Fibroblast of lung (primary cell): ENCODE results near the gene PDZRN4. TPM values are rescaled to one million over a fixed set of nuclear protein-coding genes. Genes with fewer than 3 reads are reported as not detected.

ENCODE experiments used
- DNase-seq, 2 donors: peaks; one replicate each; pipeline versions ENCODE4 v3.0.0 to v3.0.0-alpha.2; 2010; ENCODE audit warnings: low read depth in 2 of 2
- H2AFZ ChIP-seq: 2 replicates; pipeline ENCODE4 v1.5.1; 2012; ENCODE audit warnings: low read length, control low read depth, inconsistent platforms
- H3K27ac ChIP-seq: 2 replicates; pipeline ENCODE4 v1.5.1; 2011; ENCODE audit warnings: low read length, control low read depth; ENCODE audit not compliant: insufficient read depth
- H3K27me3 ChIP-seq: 2 replicates; pipeline ENCODE4 v1.5.1; 2011; ENCODE audit warnings: mild to moderate bottlenecking, low read length; ENCODE audit not compliant: control insufficient read depth, insufficient read depth
- H3K36me3 ChIP-seq: 2 replicates; pipeline ENCODE4 v1.5.1; 2011; ENCODE audit warnings: low read length; ENCODE audit not compliant: control insufficient read depth, insufficient read depth
- H3K4me1 ChIP-seq: 2 replicates; pipeline ENCODE4 v1.5.1; 2011; ENCODE audit warnings: low read length; ENCODE audit not compliant: control insufficient read depth, insufficient read depth; ENCODE audit errors: extremely low read depth
- H3K4me2 ChIP-seq: 2 replicates; pipeline ENCODE4 v1.5.1; 2011; ENCODE audit warnings: low read length, control low read depth; ENCODE audit not compliant: insufficient read depth; ENCODE audit errors: extremely low read depth
- H3K4me3 ChIP-seq, 4 experiments: fragments of 200-600 bp in 1 of 4; sonication (generic) in 1 of 4; replicated peaks in 1 of 4; 2 replicates each; pipeline ENCODE4 v1.5.1; 2011 to 2016; ENCODE audit warnings: low read length in 4 of 4, low read depth in 3 of 4, mild to moderate bottlenecking in 3 of 4, control low read depth in 2 of 4, inconsistent platforms in 1 of 4, mixed read lengths in 1 of 4; ENCODE audit not compliant: insufficient read depth in 1 of 4; ENCODE audit errors: control extremely low read depth in 1 of 4
- H3K79me2 ChIP-seq: 2 replicates; pipeline ENCODE4 v1.5.1; 2012; ENCODE audit warnings: mild to moderate bottlenecking, low read length, inconsistent platforms; ENCODE audit not compliant: control insufficient read depth, insufficient read depth
- H3K9ac ChIP-seq: 2 replicates; pipeline ENCODE4 v1.5.1; 2011; ENCODE audit warnings: mild to moderate bottlenecking, low read length, control low read depth; ENCODE audit not compliant: insufficient read depth
- H3K9me3 ChIP-seq: 2 replicates; pipeline ENCODE4 v1.5.1; 2012; ENCODE audit warnings: low read depth, low read length; ENCODE audit not compliant: control insufficient read depth, insufficient read depth
- H4K20me1 ChIP-seq: 2 replicates; pipeline ENCODE4 v1.5.1; 2011; ENCODE audit warnings: low read length; ENCODE audit not compliant: control insufficient read depth, insufficient read depth; ENCODE audit errors: extremely low read depth
- CTCF ChIP-seq, 2 donors: IDR thresholded peaks in 1 of 2; conservative IDR thresholded peaks in 1 of 2; 1 replicate in 1 of 2; 2 replicates in 1 of 2; pipeline ENCODE4 v1.5.1; 2011 to 2012; ENCODE audit warnings: low read length in 2 of 2, control low read depth in 1 of 2, inconsistent platforms in 1 of 2, low read depth in 1 of 2, mild to moderate bottlenecking in 1 of 2
- EZH2 ChIP-seq: IDR thresholded peaks from 2 replicates; pipeline ENCODE4 v1.5.1; 2012; ENCODE audit warnings: low read length, control low read depth, mild to moderate bottlenecking; ENCODE audit errors: missing control alignments
- polyA plus RNA-seq, 2 donors: library from polyadenylated mRNA; depleted of rRNA in 1 of 2; stranded (reverse) in 1 of 2; unstranded in 1 of 2; fragments of >200 nt; gene quantifications; 2 replicates each; pipeline ENCODE4 v1.2.1, GENCODE V29; 2011 to 2012; ENCODE audit warnings: missing spikeins in 1 of 2
- total RNA-seq: library from RNA; depleted of rRNA; stranded (reverse); fragments of >200 nt; gene quantifications from 2 replicates; pipeline ENCODE4 v1.2.1, GENCODE V29; 2014

PDZRN4 gene
- total and polyA plus RNA-seq, 2 donors (not counting 1 experiment from before 2014, with no cell fraction given) = not detected

DNA sequence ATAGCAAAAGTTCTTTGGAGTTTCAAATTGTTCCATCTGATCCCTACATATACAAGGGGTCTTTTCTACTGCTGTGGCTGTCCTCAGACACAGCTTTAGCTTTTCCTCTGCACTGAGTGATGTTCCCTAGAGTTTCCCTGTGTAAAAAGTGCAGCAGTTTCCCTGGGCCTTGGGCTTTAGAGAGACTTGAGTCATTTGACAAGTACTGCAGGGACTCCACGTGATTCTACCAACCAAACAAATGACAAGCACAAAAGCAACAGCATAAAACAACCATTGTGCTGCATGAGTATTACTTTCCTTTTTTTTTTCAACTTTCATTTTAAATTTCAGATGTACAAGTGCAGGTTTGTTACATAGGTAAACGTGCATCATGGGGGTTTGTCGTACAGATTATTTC is 272.8 kb downstream of the PDZRN4 start:
- Histone ChIP-seq H3K27me3 (no peaks in the 10 kb centered on the region), H4K20me1 (no peaks in the 10 kb centered on the region), H3K4me2 (no peak overlapping the region), H3K4me1 (no peaks in the 10 kb centered on the region), H2AFZ (no peak overlapping the region), H3K36me3 (no peaks in the 10 kb centered on the region), H3K27ac (no peak overlapping the region), H3K79me2 (no peaks in the 10 kb centered on the region), H3K9ac (no peak overlapping the region), H3K9me3 (no peaks in the 10 kb centered on the region), H3K4me3 (no peak overlapping the region)
- no peak for TF ChIP-seq EZH2
- no peak for DNase-seq

- Histone ChIP-seq H3K36me3 (no peaks in the 10 kb centered on the region), H3K4me1 (no peaks in the 10 kb centered on the region), H3K27me3 (no peaks in the 10 kb centered on the region), H3K9ac (no peak overlapping the region), H3K4me2 (no peak overlapping the region), H3K27ac (no peak overlapping the region), H4K20me1 (no peaks in the 10 kb centered on the region), H3K79me2 (no peaks in the 10 kb centered on the region), H3K4me3 (no peak overlapping the region), H2AFZ (no peak overlapping the region), H3K9me3 (no peaks in the 10 kb centered on the region)
- no peak for DNase-seq
- no peak for TF ChIP-seq EZH2
- no peak for TF ChIP-seq CTCF (conservative IDR thresholded peaks at IDR 0.05 in 1 of 2, IDR thresholded peaks at IDR 0.05 in 1 of 2; ENCODE audit: low read depth in 1 of 2, low read length in 2 of 2)
Measured at GRCh38 chr12:41462312-41462711, 274.2 kb downstream of the PDZRN4 start.

GRCh38 chr12:41465526-41465925 is 277.4 kb downstream of the PDZRN4 start:
- H3K36me3 ChIP-seq = no peaks in the 10 kb centered on the region
- H3K9ac ChIP-seq = no peak overlapping the region
- H3K4me1 ChIP-seq = no peaks in the 10 kb centered on the region
- no peak overlapping the region for H2AFZ ChIP-seq
- H3K9me3 ChIP-seq = no peaks in the 10 kb centered on the region
- no peaks in the 10 kb centered on the region for H4K20me1 ChIP-seq
- peak in 1 of 2 donors; percentile 1 for DNase-seq
- H3K4me3 ChIP-seq = no peak overlapping the region
- no peak overlapping the region for H3K4me2 ChIP-seq
- no peaks in the 10 kb centered on the region for H3K27me3 ChIP-seq
- TF ChIP-seq CTCF (conservative IDR thresholded peaks at IDR 0.05 in 1 of 2, IDR thresholded peaks at IDR 0.05 in 1 of 2; ENCODE audit: low read depth in 1 of 2, low read length in 2 of 2) (no peak), EZH2 (no peak)
- H3K79me2 ChIP-seq = no peaks in the 10 kb centered on the region
- no peak overlapping the region for H3K27ac ChIP-seq
